WTC11 (cell line): ENCODE results near the gene PVALEF. TPM values are rescaled to one million over a fixed set of nuclear protein-coding genes. Genes with fewer than 3 reads are reported as not detected.

ENCODE experiments used
- ATAC-seq: fragments of 200-7000 bp; cut with Tn5 transposase; 2 replicates; pipeline ENCODE4 v1.10.0; 2021; ENCODE audit warnings: mild to moderate bottlenecking, moderate library complexity
- CTCF ChIA-PET: fragments of 300-600 bp; sonication (Branson Sonifier 250); formaldehyde crosslinking; loops from one replicate; lab custom pipeline; 2021; ENCODE audit warnings: antibody characterized with exemption; lab: Charles Lee
- POLR2A ChIA-PET: fragments of 350-600 bp; sonication (Branson Sonifier 250); formaldehyde crosslinking; loops from one replicate; lab custom pipeline; 2021; ENCODE audit warnings: antibody characterized with exemption; lab: Charles Lee
- DNase-seq: peaks from one replicate; pipeline ENCODE4 v3.0.0; 2021; ENCODE audit warnings: low spot score
- H3K27ac Mint-ChIP-seq: 2 replicates; pipeline ENCODE4 v1.8.0; 2021; ENCODE audit warnings: mixed read lengths
- H3K27me3 Mint-ChIP-seq: 2 replicates; pipeline ENCODE4 v1.8.0; 2021; ENCODE audit warnings: low read depth, mild to moderate bottlenecking, moderate library complexity, mixed read lengths
- H3K36me3 Mint-ChIP-seq: 2 replicates; pipeline ENCODE4 v1.8.0; 2021; ENCODE audit warnings: mixed read lengths
- H3K4me1 Mint-ChIP-seq: 2 replicates; pipeline ENCODE4 v1.8.0; 2022; ENCODE audit warnings: mixed read lengths
- H3K4me3 Mint-ChIP-seq: 2 replicates; pipeline ENCODE4 v1.8.0; 2021; ENCODE audit warnings: mild to moderate bottlenecking, moderate library complexity, mixed read lengths
- H3K9me3 Mint-ChIP-seq: 2 replicates; pipeline ENCODE4 v1.8.0; 2021; ENCODE audit warnings: mixed read lengths
- CBFB ChIP-seq: sonication (generic); formaldehyde crosslinking; IDR thresholded peaks from 2 replicates; pipeline ENCODE4 v1.8.1; 2022; ENCODE audit warnings: mild to moderate bottlenecking, low read depth, missing genetic modification reagents
- CREM ChIP-seq: sonication (generic); formaldehyde crosslinking; IDR thresholded peaks from 2 replicates; pipeline ENCODE4 v1.8.1; 2022; ENCODE audit warnings: mild to moderate bottlenecking, missing genetic modification reagents, moderate library complexity
- ESRRA ChIP-seq: sonication (generic); formaldehyde crosslinking; IDR thresholded peaks from 2 replicates; pipeline ENCODE4 v1.8.1; 2022; ENCODE audit warnings: mild to moderate bottlenecking, missing genetic modification reagents, borderline replicate concordance
- ETV6 ChIP-seq: sonication (generic); formaldehyde crosslinking; IDR thresholded peaks from 2 replicates; pipeline ENCODE4 v1.8.1; 2022; ENCODE audit warnings: mild to moderate bottlenecking, missing genetic modification reagents
- FOXP1 ChIP-seq: sonication (generic); formaldehyde crosslinking; IDR thresholded peaks from 2 replicates; pipeline ENCODE4 v1.8.0; 2022; ENCODE audit warnings: missing genetic modification reagents, mild to moderate bottlenecking, moderate library complexity, borderline replicate concordance
- GRHL2 ChIP-seq: fragments of 250-450 bp; sonication (Bioruptor Pico); IDR thresholded peaks from 2 replicates; pipeline ENCODE4 v1.8.0; 2022; ENCODE audit warnings: mild to moderate bottlenecking, moderate library complexity; ENCODE audit not compliant: insufficient replicate concordance, severe bottlenecking
- HMGA2 ChIP-seq: fragments of 250-450 bp; sonication (Bioruptor Pico); IDR thresholded peaks from 2 replicates; pipeline ENCODE4 v1.4.0; 2021; ENCODE audit warnings: mild to moderate bottlenecking, moderate library complexity
- JAZF1 ChIP-seq: fragments of 250-450 bp; sonication (Bioruptor Pico); IDR thresholded peaks from 2 replicates; pipeline ENCODE4 v1.9.0; 2021; ENCODE audit warnings: moderate library complexity, mild to moderate bottlenecking, inconsistent platforms
- NFATC4 ChIP-seq: fragments of 250-450 bp; sonication (Bioruptor Pico); IDR thresholded peaks from 2 replicates; pipeline ENCODE4 v1.9.0; 2021; ENCODE audit warnings: mild to moderate bottlenecking
- NR1H2 ChIP-seq: sonication (generic); formaldehyde crosslinking; IDR thresholded peaks from 2 replicates; pipeline ENCODE4 v1.9.0; 2021; ENCODE audit warnings: mild to moderate bottlenecking, moderate library complexity, missing genetic modification reagents
- SMAD3 ChIP-seq: sonication (generic); formaldehyde crosslinking; IDR thresholded peaks from 2 replicates; pipeline ENCODE4 v1.8.0; 2022; ENCODE audit warnings: missing genetic modification reagents, mild to moderate bottlenecking, borderline replicate concordance
- SMAD4 ChIP-seq: sonication (generic); formaldehyde crosslinking; IDR thresholded peaks from 2 replicates; pipeline ENCODE4 v1.8.0; 2022; ENCODE audit warnings: mild to moderate bottlenecking, missing genetic modification reagents
- ZNF138 ChIP-seq: sonication (generic); formaldehyde crosslinking; conservative IDR thresholded peaks from 2 replicates; pipeline ENCODE4 v1.8.1; 2022; ENCODE audit warnings: mild to moderate bottlenecking, moderate library complexity, missing genetic modification reagents
- ZNF671 ChIP-seq: fragments of 250-450 bp; sonication (Bioruptor Pico); IDR thresholded peaks from 2 replicates; pipeline ENCODE4 v1.8.0; 2021; ENCODE audit warnings: mild to moderate bottlenecking
- total RNA-seq: library from RNA; stranded (reverse); gene quantifications from 3 replicates; pipeline ENCODE4 v1.2.3, GENCODE V29; 2021
- TF ChIP-seq, protein P1 (sequence below): sonication (generic); formaldehyde crosslinking; IDR thresholded peaks from 2 replicates; pipeline ENCODE4 v1.8.1; 2023; ENCODE audit warnings: mild to moderate bottlenecking, moderate library complexity, missing genetic modification reagents
- TF ChIP-seq, protein P2 (sequence below): sonication (generic); formaldehyde crosslinking; IDR thresholded peaks from 2 replicates; pipeline ENCODE4 v1.8.1; 2022; ENCODE audit warnings: missing genetic modification reagents, borderline replicate concordance
- TF ChIP-seq, protein P3 (sequence below): fragments of 250-450 bp; sonication (Bioruptor Pico); IDR thresholded peaks from 2 replicates; pipeline ENCODE4 v1.9.0; 2021; ENCODE audit warnings: moderate library complexity, mild to moderate bottlenecking, inconsistent platforms, borderline replicate concordance
- TF ChIP-seq, protein P4 (sequence below): sonication (generic); formaldehyde crosslinking; IDR thresholded peaks from 2 replicates; pipeline ENCODE4 v1.8.0; 2022; ENCODE audit warnings: missing genetic modification reagents
- TF ChIP-seq, protein P5 (sequence below): sonication (generic); formaldehyde crosslinking; IDR thresholded peaks from 2 replicates; pipeline ENCODE4 v1.8.1; 2022; ENCODE audit warnings: mild to moderate bottlenecking, missing genetic modification reagents, moderate library complexity, borderline replicate concordance

Gene PVALEF
- total RNA-seq, 1 experiment from 2014 or later = not detected

DNA sequence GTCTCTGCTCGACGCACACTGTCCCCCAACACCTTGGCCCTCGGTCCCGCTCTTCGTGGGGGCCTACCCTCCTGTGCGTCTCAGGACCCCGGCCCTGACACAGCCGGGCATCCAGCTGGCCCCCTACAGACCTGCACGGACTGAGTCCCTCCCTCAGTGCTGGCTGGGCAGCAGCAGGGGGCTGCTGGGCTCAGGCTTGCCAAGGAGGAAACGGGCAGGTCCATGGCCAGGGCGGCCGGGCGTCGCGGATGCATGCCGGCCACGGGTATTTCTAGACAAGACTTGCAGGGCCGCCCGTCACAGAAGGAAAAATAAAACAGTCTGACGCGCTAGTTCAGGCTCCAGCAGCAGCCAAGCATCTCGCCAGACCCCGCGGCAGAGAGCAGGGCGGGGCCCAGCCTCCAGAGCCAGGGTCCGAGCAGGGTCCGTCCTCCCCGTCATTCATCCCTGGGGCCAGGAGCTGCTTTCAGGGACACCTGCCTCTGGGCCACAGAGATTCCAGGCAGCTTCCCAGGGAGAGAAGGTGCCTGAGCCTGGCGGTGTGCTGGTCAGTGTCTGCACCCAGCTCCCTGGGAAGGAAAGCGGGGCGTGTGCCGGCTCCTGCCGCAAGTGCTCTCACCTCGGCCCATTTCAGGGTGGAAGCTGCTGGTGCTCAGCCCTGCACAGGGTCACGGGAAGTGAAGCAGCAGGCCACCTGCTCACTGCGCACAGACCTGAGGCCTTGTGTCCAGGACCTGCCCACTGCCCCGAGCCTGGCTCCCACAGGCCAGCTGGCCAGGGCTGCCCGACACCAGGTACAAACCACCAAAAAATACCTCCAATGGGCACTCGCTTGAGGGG, 7.2 kb upstream of the PVALEF start:
- no peaks in the 10 kb centered on the region for H3K9me3 Mint-ChIP-seq
- H3K27me3 Mint-ChIP-seq = no peaks in the 10 kb centered on the region; the same call in 1 of the 2 replicates
- POLR2A ChIA-PET = no interaction called here
- no peaks in the 10 kb centered on the region for H3K36me3 Mint-ChIP-seq
- DNase-seq = no peak
- no peak overlapping the region for H3K4me3 Mint-ChIP-seq
- TF ChIP-seq, protein P1, sequence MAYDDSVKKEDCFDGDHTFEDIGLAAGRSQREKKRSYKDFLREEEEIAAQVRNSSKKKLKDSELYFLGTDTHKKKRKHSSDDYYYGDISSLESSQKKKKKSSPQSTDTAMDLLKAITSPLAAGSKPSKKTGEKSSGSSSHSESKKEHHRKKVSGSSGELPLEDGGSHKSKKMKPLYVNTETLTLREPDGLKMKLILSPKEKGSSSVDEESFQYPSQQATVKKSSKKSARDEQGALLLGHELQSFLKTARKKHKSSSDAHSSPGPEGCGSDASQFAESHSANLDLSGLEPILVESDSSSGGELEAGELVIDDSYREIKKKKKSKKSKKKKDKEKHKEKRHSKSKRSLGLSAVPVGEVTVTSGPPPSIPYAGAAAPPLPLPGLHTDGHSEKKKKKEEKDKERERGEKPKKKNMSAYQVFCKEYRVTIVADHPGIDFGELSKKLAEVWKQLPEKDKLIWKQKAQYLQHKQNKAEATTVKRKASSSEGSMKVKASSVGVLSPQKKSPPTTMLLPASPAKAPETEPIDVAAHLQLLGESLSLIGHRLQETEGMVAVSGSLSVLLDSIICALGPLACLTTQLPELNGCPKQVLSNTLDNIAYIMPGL (CRISPR knock-in tag) = no peak
- TF ChIP-seq SMAD3 (CRISPR knock-in tag) (no peak), CREM (no peak), CBFB (CRISPR knock-in tag) (no peak), SMAD4 (CRISPR knock-in tag) (no peak), FOXP1 (CRISPR knock-in tag) (no peak), ESRRA (CRISPR knock-in tag) (no peak)
- TF ChIP-seq, all 79 proteins: peak for 0
- CTCF ChIA-PET = no interaction called here
- H3K27ac Mint-ChIP-seq = no peak overlapping the region
- no peak for ATAC-seq
- no peaks in the 10 kb centered on the region for H3K4me1 Mint-ChIP-seq

DNA sequence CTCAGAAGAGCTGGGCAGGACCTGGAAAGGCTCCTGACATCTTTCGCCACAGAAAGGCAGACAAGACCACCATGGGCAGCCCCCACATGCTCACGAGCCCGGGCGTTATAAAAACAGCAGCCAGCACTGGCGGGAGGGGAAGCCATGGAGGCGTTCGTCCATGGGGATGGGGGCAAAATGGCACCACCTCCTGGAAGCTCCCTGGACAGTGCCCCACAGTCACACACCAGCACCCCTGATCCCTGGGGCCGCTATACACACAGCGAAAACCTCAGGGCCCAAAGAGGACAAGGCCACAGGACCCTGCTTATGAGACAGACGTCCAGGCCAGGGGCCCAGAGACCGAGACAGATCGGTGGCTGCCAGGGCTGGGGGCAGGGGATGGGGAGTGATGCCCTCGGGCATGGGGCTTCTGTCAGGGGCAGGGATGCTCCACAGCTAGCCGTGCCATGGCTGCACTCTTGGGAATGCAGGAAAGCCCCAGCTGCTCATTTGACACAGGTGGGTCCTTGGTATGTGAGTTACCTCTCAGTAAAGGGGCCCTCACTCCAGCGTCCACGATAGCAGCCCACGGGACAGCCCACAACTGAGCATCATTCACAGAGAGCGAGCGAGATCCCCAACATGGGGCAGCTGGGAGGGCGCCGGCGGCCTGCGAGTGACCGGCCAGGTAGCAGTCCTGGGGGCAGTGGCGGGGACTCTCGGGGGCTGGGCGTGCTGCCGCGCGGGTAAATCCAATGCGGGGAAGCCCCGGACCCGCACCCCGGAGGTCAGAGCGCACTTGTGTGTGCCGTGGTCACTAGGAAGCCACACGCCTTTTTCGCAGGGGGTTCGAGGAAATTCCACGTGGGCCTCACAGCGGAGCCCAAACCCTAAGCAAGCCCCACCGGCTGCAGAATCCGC, 6.4 kb upstream of the PVALEF start:
- DNase-seq = no peak
- TF ChIP-seq, protein P2, sequence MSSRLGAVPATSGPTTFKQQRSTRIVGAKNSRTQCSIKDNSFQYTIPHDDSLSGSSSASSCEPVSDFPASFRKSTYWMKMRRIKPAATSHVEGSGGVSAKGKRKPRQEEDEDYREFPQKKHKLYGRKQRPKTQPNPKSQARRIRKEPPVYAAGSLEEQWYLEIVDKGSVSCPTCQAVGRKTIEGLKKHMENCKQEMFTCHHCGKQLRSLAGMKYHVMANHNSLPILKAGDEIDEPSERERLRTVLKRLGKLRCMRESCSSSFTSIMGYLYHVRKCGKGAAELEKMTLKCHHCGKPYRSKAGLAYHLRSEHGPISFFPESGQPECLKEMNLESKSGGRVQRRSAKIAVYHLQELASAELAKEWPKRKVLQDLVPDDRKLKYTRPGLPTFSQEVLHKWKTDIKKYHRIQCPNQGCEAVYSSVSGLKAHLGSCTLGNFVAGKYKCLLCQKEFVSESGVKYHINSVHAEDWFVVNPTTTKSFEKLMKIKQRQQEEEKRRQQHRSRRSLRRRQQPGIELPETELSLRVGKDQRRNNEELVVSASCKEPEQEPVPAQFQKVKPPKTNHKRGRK (CRISPR knock-in tag) = no peak
- TF ChIP-seq ETV6 (CRISPR knock-in tag) = no peak
- TF ChIP-seq NFATC4 (CRISPR knock-in tag) = no peak
- no peak for TF ChIP-seq GRHL2 (CRISPR knock-in tag)
- TF ChIP-seq ZNF138 (CRISPR knock-in tag) = no peak

DNA sequence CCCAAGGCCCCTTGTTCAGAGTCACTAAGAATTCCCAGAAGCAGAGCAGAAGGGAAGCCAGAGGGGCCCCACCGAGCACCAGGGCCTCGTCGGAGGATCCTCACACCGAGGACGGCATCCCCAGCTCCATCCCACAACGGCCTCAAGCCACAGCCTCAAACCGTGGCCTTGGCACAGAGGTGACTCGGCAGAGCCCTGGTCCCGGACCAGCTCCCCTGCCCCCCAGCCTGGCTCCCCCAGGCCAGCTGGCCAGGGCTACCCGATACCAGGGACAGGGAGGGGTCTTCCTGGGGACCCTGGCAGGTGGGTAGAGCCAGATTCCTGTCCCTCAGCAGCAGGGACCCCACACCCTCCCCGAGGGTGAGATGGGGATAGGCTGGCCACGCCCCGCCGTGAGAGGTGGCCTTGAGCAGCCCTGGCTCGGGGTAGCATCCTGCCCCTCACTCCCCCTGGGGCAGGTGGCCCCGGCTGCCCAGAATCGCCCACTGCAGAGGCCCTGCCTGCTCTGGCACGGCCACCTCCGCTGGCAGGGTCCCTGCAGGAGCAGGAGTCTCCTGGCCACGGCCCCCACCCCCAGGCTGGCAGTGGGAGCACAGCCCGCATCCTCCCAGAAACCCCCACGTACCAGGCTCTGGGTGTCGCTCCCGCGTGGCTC, 5.6 kb upstream of the PVALEF start:
- CTCF ChIA-PET = interaction anchor here (1.6 kb wide), 1 partner anchor 58 kb away, joined by 3 read pairs; no protein-coding TSS in a partner anchor
- no peak for ATAC-seq
- no peaks in the 10 kb centered on the region for H3K9me3 Mint-ChIP-seq
- TF ChIP-seq, protein P3, sequence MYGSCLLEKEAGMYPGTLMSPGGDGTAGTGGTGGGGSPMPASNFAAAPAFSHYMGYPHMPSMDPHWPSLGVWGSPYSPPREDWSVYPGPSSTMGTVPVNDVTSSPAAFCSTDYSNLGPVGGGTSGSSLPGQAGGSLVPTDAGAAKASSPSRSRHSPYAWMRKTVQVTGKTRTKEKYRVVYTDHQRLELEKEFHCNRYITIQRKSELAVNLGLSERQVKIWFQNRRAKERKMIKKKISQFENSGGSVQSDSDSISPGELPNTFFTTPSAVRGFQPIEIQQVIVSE (CRISPR knock-in tag) = no peak
- TF ChIP-seq HMGA2 (CRISPR knock-in tag) (no peak), NR1H2 (CRISPR knock-in tag) (no peak), JAZF1 (no peak), ZNF671 (CRISPR knock-in tag) (no peak), CBFB (CRISPR knock-in tag) (no peak)
- TF ChIP-seq, protein P4, sequence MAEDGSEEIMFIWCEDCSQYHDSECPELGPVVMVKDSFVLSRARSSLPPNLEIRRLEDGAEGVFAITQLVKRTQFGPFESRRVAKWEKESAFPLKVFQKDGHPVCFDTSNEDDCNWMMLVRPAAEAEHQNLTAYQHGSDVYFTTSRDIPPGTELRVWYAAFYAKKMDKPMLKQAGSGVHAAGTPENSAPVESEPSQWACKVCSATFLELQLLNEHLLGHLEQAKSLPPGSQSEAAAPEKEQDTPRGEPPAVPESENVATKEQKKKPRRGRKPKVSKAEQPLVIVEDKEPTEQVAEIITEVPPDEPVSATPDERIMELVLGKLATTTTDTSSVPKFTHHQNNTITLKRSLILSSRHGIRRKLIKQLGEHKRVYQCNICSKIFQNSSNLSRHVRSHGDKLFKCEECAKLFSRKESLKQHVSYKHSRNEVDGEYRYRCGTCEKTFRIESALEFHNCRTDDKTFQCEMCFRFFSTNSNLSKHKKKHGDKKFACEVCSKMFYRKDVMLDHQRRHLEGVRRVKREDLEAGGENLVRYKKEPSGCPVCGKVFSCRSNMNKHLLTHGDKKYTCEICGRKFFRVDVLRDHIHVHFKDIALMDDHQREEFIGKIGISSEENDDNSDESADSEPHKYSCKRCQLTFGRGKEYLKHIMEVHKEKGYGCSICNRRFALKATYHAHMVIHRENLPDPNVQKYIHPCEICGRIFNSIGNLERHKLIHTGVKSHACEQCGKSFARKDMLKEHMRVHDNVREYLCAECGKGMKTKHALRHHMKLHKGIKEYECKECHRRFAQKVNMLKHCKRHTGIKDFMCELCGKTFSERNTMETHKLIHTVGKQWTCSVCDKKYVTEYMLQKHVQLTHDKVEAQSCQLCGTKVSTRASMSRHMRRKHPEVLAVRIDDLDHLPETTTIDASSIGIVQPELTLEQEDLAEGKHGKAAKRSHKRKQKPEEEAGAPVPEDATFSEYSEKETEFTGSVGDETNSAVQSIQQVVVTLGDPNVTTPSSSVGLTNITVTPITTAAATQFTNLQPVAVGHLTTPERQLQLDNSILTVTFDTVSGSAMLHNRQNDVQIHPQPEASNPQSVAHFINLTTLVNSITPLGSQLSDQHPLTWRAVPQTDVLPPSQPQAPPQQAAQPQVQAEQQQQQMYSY (CRISPR knock-in tag) = no peak
- TF ChIP-seq, protein P5, sequence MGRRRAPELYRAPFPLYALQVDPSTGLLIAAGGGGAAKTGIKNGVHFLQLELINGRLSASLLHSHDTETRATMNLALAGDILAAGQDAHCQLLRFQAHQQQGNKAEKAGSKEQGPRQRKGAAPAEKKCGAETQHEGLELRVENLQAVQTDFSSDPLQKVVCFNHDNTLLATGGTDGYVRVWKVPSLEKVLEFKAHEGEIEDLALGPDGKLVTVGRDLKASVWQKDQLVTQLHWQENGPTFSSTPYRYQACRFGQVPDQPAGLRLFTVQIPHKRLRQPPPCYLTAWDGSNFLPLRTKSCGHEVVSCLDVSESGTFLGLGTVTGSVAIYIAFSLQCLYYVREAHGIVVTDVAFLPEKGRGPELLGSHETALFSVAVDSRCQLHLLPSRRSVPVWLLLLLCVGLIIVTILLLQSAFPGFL = no peak

More for the DNA sequence above, 6.4 kb upstream of the PVALEF start:
- no peaks in the 10 kb centered on the region for H3K36me3 Mint-ChIP-seq
- CTCF ChIA-PET = interaction anchor here (1.6 kb wide), 1 partner anchor 57 kb away, joined by 3 read pairs; no protein-coding TSS in a partner anchor
- no peak for ATAC-seq
- no peak overlapping the region for H3K27ac Mint-ChIP-seq
- H3K27me3 Mint-ChIP-seq = no peaks in the 10 kb centered on the region; the same call in 1 of the 2 replicates
- no peak overlapping the region for H3K4me3 Mint-ChIP-seq
- H3K4me1 Mint-ChIP-seq = no peaks in the 10 kb centered on the region
- POLR2A ChIA-PET = no interaction called here
- H3K9me3 Mint-ChIP-seq = no peaks in the 10 kb centered on the region

More for the DNA sequence above, 5.6 kb upstream of the PVALEF start:
- Mint-ChIP-seq H3K4me1 (no peaks in the 10 kb centered on the region), H3K27me3 (no peaks in the 10 kb centered on the region; the same call in 1 of the 2 replicates), H3K36me3 (no peaks in the 10 kb centered on the region), H3K27ac (no peak overlapping the region), H3K4me3 (no peak overlapping the region)
- DNase-seq = no peak
- POLR2A ChIA-PET = no interaction called here
